GM18867 (cell line): Measurements from ENCODE around the gene C1orf210.

Experiments used
- ATAC-seq: cut with Tn5 transposase; IDR thresholded peaks from one replicate; pipeline ENCODE4 v1.9.1; 2021; ENCODE audit warnings: mild to moderate bottlenecking, moderate library complexity; ENCODE audit not compliant: unreplicated experiment

The C1orf210 gene

DNA sequence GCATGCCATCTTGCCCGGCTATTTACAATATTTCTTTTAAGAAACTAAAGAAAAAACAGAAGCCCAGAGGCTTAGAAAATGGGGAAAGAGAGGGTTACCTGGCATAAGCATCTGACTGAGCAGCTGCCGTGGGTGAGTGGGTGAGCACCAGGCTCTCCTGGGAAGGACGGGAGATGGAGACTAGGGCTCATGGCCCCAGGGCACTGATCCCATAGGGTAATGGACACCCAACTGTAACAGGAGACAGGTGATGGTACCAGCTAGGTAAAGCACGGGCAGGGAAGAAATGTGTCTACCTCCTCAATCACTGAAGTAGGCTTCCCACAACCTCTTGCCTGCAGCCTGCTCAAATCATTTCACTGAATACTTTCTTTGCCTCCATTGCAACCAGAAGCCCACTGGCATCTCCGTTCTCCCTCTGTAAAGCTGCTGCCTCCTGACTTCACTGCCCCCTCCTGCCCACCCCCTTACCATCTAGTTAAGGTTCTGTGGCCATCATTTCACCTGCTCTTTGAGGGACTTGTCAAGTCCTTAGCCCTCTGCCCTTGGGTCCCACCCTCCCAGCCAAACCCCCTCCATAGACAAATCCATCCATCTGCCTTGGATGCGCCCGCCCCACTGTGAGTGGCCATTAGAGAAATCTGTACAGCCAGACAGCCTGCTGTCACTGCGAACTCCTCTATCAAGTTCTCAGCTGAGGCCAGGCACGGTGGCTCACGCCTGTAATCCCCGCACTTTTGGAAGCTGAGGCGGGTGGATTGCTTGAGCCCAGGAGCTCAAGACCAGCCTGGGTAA, 9.4 kb downstream of the C1orf210 start:
- ATAC-seq = no peak

DNA sequence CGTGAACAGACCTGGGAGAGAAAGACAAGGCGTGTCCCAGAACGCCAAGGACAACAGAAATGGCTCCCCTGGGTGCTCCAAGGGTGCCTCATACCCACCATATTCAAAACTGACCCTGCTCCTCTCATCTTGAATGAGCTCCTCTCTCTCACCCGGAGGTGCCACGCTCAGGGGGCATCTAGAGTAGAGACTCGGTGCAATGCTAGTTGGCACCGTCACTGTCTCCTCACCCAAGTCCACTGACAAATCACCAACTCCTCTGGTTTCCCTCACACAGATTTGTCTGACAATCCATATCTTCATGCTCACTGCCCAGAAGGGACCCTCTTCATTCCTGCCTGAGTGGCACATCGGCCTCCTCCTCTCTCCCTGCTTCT, 10.6 kb downstream of the C1orf210 start:
- no peak for ATAC-seq

DNA sequence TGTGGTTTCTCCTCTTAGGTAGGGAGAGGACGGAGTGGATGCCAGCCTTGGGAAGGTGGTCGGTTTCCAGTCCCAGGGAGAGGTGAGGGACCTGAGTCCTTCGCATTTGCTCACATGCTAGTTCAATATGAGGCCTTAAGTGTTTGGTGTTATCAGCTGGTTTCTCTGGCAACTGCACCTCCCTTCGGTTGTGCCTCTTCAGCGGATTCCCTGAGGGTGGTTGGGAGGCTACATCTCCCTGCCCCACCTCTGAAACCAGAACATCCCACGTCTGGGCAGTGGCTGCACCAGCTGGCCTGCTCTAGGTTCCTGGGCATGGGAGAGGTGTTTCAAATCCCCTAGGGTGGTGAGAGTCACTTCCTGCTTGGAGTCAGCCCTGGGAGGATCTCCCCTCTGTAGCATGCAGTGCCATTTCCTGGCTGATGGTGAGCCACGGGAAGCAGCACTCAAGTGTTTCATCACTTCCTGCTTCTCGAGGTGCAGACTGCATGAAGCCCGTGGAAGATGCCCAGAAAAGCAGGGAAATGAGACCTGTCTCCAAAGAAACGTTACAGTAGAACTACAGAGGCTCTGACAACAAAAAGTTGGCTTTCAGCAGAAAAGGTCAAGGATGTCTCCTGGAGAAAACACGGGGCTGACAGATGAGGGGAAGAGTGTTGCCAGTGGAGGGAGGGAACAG, 11.1 kb downstream of the C1orf210 start:
- no peak for ATAC-seq

DNA sequence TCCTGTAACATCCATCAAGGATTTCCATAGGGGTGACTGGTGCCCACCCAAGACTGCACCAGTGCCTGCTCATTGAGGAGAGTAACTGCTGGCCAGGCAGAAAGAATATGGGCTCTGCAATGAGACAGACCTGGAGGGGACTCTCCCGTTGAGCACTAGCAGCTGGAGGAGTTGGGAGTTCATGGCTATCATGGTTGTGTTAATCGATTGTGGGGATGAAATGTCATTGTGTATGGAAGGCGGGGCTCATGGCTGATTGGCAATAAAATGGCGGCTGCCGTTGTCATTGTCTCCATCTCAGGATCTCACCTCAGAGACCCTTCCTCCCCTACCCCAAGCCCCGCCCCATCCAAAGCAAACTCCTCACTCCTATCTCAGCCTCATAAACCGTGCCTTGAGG, 11.7 kb downstream of the C1orf210 start:
- ATAC-seq = no peak

DNA sequence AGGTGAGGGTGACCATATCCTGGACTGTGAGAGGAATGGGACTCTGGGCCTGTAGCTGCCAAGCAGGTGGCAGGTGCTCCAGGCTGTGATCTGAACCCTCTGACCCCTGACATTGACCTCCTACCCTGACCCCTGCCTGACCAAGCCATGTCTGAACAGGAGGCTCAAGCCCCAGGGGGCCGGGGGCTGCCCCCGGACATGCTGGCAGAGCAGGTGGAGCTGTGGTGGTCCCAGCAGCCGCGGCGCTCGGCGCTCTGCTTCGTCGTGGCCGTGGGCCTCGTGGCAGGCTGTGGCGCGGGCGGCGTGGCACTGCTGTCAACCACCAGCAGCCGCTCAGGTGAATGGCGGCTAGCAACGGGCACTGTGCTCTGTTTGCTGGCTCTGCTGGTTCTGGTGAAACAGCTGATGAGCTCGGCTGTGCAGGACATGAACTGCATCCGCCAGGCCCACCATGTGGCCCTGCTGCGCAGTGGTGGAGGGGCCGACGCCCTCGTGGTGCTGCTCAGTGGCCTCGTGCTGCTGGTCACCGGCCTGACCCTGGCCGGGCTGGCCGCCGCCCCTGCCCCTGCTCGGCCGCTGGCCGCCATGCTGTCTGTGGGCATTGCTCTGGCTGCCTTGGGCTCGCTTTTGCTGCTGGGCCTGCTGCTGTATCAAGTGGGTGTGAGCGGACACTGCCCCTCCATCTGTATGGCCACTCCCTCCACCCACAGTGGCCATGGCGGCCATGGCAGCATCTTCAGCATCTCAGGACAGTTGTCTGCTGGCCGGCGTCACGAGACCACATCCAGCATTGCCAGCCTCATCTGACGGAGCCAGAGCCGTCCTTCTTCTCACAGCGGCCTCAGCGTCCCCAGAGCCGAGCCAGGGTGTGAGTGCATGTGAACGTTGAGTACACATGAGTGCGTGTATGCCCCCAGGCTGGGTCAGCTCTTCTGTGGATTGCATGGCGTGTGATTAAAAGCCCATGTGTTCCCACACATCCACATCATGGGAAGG, 12.5 kb downstream of the C1orf210 start:
- ATAC-seq = no peak

DNA sequence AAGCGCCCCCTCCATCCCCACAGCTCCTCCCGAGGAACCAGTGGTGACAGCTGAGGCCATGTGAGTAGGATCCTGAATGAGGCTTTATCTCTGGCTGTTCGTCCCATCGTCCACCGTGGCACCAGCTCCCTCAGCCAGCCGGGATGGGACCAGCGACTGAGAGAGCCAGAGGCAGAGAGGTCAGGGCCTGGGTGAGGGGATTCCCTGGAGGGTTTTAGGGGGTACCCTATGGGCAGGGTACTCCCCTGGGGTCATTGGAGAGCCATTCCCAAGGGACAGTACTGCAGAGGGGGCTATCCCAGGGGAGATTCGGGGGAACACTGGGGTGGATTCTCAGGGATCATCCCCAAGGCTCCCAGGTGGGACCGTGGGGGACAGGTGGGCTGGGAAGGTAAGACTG, 13.2 kb downstream of the C1orf210 start:
- ATAC-seq = no peak

DNA sequence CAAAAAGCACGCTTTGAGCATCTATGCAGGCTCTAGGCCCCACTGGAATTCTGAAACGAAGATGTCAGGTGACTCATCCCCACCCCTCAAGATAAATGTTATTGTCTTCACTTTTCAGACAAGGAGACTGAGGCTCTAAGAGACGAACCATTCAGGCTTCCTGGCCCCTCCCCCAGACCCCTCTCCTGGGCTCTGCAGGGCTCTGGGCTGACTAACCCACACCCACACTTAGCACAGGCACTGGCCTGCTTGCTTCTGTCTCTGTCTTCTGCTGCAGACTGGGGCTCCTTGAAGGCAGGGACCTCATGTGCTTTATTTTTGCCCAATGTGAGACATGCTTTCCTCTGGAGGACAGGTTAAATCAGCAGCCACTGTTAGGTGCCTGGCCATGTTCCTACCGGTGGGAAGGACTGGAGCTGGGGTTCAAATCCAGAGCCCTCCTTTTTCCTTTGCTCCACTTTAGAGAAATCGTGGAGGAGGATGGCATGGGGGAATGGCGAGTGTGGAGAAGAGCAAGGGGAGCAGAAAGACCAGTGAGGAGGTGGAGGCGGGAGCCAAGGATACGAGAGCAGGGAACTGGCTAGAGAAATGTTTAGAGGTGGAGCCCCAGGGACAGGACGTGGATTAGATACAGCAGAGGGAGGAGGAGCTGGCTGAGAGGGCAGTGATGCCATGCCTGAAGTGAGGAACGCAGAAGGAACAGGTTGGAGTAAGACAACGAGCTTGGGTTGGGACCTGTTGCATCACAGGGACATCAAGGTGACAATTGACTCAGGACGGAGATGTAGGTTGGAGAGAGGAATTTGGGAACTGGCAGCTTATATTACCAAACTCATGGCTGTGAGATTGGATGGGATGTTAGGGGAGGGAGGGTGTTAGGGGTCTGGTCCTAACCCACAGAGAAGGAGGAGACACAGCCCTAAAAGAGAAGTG, 13.9 kb downstream of the C1orf210 start:
- ATAC-seq = no peak

DNA sequence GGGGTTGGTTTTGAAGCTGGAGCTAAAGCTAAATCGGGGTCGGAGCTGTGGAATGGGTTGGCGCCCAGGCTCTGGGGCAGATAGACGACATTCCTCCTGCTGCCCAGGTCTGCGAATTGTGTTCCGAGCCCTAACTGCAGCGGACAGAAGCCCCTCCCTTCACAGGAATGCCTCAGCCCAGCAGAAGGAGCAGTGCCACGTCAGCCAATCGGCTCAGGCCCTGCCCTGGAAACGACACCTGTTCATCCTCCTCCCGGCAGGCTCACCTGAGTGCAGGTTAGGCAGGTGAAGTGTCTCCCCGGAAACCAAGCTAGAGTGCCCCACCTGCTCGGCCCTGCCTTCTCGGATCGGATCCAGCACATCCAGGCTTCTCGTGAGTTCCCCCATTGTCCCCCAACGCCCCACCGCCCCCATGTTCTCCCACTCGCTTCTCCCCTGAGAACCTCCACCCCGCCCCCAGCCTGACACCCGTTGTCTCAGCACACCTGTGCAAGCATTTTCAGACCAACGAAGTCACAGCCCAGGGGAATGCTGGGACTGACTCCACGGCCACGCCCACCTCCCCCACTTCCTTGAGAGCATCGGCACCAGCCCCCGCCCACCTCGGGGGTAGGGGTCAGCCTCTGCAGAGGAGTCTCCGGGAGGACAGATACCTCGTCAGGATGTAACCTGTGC, 14.8 kb downstream of the C1orf210 start:
- no peak for ATAC-seq

DNA sequence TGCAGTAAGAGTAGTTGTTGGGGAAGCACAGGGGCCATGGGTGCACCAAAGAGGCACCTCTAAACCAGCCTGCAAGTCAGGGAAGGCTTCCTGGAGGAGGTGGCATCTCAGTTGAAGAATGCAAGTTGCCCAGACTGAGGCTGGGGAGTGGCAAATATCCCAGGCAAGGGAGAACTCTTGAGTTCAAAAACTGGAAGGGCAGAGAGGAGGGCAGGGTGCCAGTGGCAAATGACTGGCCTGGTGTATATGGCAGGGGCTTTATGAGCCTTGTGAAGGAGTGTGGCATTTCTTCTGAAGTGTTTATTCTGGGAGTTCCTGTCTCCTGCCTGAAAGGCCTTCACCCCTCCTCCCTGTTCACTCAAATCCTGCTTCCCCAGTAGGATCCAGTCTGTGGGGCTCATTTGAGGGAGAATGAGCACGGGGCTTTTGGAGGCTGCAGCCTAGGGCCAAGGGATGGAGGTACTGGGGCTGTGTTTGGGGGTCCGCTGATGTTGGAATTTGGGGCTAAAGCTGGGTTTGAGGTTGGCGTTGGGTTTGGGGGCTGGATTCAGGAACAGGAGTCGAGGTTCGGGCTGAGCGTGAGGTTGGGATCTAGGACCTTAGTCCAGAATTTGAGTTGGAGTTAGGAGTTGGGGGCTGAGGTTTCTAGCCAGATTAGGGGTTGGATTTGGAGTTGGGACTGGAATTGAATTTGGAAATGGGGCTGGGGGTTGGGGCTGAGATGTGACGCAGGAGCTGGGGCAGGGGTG, 15.6 kb downstream of the C1orf210 start, which contains the start of gene TMEM125:
Gene TMEM125, plus strand, starts transcription at position 357 of the 749 bp plus-strand sequence. CDS start 2,740 bp downstream, outside the sequence.
- no peak for ATAC-seq

DNA sequence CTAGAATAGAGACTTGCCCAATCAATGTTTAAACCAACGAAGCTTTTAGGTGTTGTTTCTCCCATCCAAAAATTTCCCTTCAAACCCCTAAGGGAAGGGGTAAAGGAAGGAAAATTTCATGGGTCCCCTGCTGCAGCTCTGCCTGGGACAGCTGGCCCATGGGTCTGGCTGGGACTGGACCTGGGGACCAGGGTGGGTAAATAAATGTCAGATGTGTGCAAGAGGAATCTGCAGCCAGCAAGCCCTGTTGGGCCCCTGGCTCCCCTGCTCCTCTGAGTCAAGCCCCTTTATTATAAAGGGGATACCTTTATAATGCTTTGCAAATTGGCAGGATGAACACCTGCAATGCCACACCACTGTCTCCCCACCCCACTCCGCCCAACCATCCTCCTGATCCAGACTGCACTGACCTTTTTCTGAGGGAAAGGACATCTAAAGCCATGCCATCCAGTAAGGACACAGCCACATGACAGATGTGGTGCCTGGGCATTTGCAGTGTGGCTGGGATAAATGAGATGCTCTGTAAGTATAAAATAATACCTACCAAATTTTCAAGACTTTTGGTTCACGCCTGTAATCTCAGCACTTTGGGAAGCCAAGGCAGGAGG, 17.5 kb downstream of the C1orf210 start:
- no peak for ATAC-seq

DNA sequence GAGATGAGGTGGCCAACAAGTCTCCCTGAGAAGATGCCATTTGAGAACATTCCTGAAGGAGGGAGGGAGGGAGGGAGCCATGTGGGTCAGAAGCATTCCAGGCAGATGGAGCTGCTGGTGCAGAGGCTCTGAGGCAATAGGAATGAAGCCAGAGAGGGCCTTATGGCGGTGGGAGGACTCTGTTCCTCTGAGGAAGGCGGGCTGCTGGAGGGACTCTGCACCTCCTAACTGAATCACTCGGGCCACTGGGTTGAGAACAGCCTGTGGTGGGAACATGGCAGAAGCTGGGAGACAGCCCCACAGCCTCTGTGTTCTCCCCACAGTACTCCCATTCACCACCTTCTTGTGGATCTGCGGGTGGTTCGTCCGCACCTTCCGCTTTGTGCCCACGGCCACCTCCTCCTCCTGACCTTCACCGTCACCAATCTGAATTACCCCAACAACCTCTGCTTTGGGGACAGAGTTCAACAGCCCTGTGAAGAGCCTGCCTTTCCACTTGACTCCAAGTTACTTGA, 18.0 kb downstream of the C1orf210 start:
- ATAC-seq = no peak

DNA sequence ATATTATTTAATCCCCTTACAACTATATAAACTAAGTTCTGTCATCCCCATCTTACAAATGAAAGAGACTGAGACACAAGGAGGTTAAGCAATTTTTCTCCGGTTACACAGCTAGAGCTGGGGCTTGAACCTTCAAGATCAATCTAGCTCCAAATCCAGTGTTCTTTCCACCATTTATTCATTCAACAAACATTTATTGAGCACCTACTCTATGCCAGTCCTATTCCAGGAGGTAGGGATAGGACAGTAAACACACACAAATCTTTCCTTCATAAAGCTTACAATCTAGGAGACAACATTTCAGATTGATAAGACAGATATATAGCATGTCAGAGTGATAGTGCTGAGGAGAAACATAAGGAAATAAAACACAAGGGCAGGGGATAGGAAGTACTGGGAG, 18.5 kb downstream of the C1orf210 start:
- no peak for ATAC-seq

DNA sequence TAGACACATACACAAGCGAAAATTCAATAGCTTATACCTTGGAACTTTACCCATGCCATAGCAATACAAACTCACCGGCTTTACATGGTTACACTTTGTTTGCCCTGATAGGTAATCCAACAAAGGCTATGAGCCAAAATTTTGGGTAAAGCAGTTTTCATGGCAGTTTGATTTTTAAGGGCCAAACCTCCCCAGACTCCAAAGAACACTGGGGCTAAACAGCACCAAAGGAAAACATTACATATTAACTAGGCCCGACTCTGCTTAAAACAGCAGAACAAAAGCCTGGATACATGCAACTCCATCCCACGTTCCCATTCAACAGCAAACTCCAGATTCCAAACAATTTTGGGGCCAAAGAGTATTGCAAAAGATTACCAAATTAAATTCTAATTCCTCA, 19.9 kb downstream of the C1orf210 start:
- no peak for ATAC-seq

DNA sequence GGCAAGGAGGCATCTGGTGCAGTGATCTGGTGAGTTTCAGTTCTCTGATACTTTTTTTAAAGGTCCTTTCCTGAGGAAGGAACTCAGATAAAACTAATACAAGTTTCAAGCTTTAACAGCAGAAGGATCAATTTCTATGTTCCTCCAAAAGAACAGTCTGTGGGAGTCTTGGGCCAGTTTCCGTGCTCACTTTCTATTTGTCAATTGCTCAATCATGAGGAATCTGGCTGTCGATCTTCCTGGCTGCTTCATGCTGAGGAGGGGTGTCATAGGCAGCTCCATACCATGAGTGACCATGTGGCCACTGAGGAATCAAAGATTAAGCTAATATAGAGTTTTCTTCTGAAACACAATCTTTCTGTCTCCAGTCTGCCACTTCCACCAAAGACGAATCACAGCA, 27.0 kb downstream of the C1orf210 start:
- no peak for ATAC-seq

DNA sequence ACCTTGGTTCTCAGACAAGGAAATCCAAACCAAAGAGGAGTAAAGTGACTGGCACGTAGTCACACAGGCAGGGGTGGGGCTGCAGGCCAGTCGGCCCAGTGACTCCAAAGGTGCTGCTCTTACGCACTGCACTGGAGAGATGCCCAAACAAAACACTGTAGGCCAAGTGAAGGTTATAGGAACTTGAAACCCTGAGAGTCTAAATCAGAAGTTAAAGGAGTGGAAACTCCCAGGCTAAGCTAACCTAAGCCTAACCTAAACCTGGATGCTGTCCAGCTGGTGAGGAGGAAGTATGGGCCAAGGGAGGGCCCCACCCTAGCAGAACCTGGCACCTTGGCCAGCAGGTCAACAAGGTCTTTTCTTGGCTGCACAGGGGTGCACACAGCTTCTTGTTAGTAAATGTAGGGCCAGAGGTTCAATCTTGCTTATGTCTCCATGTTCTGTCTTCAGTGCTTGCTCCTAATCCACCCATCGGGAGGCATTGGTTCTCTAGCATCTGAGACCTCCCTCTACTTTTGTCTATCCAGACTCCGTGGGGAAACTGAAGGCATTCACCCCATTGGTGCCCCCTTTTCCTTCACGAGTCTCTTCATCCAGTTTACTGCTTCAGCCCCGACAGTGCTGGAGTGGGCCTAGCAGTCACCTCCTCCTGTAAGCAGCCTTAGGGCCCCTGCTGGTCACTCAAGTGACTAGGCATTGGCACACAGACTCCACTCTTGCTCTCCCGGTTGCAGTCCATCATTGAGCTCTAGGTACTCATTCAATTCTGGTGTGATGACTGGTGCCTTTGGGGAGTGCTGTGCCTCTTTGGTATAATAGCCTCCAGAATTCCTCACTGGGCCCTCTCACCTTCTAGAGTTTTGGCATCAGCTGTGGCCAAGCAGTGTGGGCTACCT, 28.5 kb downstream of the C1orf210 start:
- ATAC-seq = no peak

DNA sequence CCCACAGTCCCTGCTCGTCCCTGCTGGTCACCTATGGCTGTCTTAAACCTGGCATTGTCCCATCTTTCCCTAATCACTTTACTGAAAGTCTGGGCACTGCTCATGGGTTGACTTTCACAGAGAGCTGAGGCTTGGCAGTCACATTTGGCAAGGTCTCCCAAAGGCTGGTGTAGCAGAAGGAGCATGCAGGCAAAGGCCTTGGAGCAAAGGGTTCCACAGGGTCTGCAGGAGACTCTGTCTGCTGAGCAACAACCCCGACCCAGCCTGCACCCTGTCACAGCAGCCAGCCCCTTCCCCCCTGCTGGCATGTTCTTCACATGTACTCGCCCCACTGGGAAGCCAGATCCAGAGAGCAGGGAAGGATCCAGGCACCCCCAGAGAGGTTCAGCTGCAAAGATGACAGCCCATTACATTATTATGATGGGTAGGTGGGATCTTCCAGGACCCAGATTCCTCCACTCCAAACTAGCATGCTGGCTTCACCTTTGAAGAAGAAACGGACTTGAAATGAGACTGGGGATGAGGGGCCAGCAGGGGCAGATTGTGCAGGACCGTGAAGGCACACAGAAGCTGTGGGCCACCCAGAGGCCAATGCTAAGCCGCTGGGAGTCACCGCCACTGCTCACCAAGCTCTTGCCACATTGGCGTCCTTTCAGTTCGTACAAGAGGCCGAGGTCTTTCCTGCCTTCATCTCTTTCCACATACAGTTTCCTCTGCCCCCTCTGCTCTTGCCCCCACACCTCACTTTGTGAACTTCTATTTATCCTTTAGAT, 29.8 kb downstream of the C1orf210 start:
- ATAC-seq = no peak
